NT2/D1 (cell line): ENCODE results near the gene ETHE1.

Experiments
- SUZ12 ChIP-seq: IDR thresholded peaks from 2 replicates; pipeline ENCODE4 v1.6.1; 2011; ENCODE audit not compliant: insufficient read length, insufficient read depth; ENCODE audit errors: extremely low read depth
- YY1 ChIP-seq: IDR thresholded peaks from 2 replicates; pipeline ENCODE4 v1.6.1; 2011; ENCODE audit not compliant: insufficient read length, insufficient read depth
- ZNF274 ChIP-seq: IDR thresholded peaks from 2 replicates; pipeline ENCODE4 v1.6.1; 2011; ENCODE audit warnings: mild to moderate bottlenecking, low read depth, low read length

DNA sequence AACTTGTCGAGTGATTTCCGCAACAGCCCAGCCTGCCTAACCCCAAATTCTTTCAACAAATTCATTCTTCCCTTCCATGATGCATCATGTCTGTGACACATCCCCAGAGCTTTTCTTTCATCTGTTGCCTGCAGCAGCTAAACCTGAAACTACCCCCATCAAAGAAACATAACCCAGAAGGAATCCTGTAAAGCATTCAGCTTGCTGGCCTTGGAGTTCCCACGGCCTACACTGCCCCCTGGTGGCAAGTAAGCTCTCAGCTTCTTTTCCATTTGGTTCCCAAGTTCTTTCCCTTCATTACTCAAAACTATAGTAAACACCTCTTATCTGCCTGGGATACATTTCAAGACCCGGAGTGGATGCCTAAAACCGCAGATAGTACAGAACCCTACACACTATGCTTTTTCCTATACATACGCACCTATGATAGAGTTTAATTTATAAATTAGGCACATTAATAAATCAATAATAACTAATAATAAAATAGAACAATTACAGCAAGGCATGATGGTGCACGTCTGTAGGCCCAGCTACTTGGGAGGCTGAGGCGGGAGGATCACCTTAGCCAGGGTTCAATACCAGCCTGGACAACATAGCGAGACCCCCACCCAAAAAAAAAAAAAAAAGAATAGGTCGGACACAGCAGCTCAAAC is 7.4 kb downstream of the ETHE1 start:
- TF ChIP-seq ZNF274 (no peak), YY1 (no peak), SUZ12 (no peak)
